Neural progenitor cell (in vitro differentiated cells): ENCODE results near the gene PLEKHH2. TPM values are rescaled to one million over a fixed set of nuclear protein-coding genes. Genes with fewer than 3 reads are reported as not detected.

ENCODE experiments used
- DNase-seq: peaks from one replicate; pipeline ENCODE4 v3.0.0-alpha.2; 2016; ENCODE audit warnings: low spot score
- H2AFZ ChIP-seq: fragments of 200-600 bp; sonication (generic); replicated peaks from 2 replicates; pipeline ENCODE4 v1.6.1; 2016; ENCODE audit warnings: antibody characterized with exemption
- H3F3A ChIP-seq: fragments of 200-600 bp; sonication (generic); 2 replicates; pipeline ENCODE4 v1.6.1; 2016; ENCODE audit warnings: antibody characterized with exemption, low read depth
- H3K27ac ChIP-seq: fragments of 200-600 bp; sonication (generic); 2 replicates; pipeline ENCODE4 v1.5.1; 2016; ENCODE audit warnings: mild to moderate bottlenecking
- H3K27me3 ChIP-seq: fragments of 200-600 bp; sonication (generic); 2 replicates; pipeline ENCODE4 v1.6.1; 2016; ENCODE audit warnings: mild to moderate bottlenecking, moderate library complexity
- H3K36me3 ChIP-seq: fragments of 200-600 bp; sonication (generic); 2 replicates; pipeline ENCODE4 v1.5.1; 2016
- H3K4me1 ChIP-seq: fragments of 200-600 bp; sonication (generic); 2 replicates; pipeline ENCODE4 v1.6.1; 2016; ENCODE audit warnings: mixed run types
- H3K4me2 ChIP-seq: fragments of 200-600 bp; sonication (generic); 2 replicates; pipeline ENCODE4 v1.6.1; 2016
- H3K4me3 ChIP-seq: fragments of 200-600 bp; sonication (generic); 2 replicates; pipeline ENCODE4 v1.5.1; 2016
- H3K79me2 ChIP-seq: fragments of 200-600 bp; sonication (generic); 2 replicates; pipeline ENCODE4 v1.6.1; 2016; ENCODE audit warnings: low read depth
- H3K9ac ChIP-seq: fragments of 200-600 bp; sonication (generic); 2 replicates; pipeline ENCODE4 v1.6.1; 2016
- H3K9me3 ChIP-seq: fragments of 200-600 bp; sonication (generic); 2 replicates; pipeline ENCODE4 v1.5.1; 2016; ENCODE audit warnings: low read depth
- H4K20me1 ChIP-seq: fragments of 200-600 bp; sonication (generic); 2 replicates; pipeline ENCODE4 v1.6.1; 2016; ENCODE audit warnings: low read depth
- H3K27ac Mint-ChIP-seq: 3 replicates; pipeline ENCODE4 v1.8.0; 2021; ENCODE audit warnings: mixed read lengths
- H3K27me3 Mint-ChIP-seq: 2 replicates; pipeline ENCODE4 v1.8.0; 2022; ENCODE audit warnings: low read depth, mild to moderate bottlenecking, inconsistent platforms, moderate library complexity, mixed read lengths; ENCODE audit not compliant: insufficient read depth
- H3K36me3 Mint-ChIP-seq: 3 replicates; pipeline ENCODE4 v1.8.0; 2021; ENCODE audit warnings: mixed read lengths
- H3K4me1 Mint-ChIP-seq: 3 replicates; pipeline ENCODE4 v1.8.0; 2021; ENCODE audit warnings: mixed read lengths
- H3K4me3 Mint-ChIP-seq: 3 replicates; pipeline ENCODE4 v1.8.0; 2021; ENCODE audit warnings: mild to moderate bottlenecking, moderate library complexity, mixed read lengths
- H3K9me3 Mint-ChIP-seq: 3 replicates; pipeline ENCODE4 v1.8.0; 2020; ENCODE audit warnings: mixed read lengths
- EZH2 ChIP-seq: fragments of 200-600 bp; sonication (generic); IDR thresholded peaks from 2 replicates; pipeline ENCODE4 v1.6.1; 2017; ENCODE audit warnings: antibody characterized with exemption, mild to moderate bottlenecking, moderate library complexity
- EZH2phosphoT487 ChIP-seq: fragments of 200-600 bp; sonication (generic); IDR thresholded peaks from 2 replicates; pipeline ENCODE4 v1.6.1; 2017; ENCODE audit warnings: antibody characterized with exemption
- total RNA-seq: library from RNA; depleted of rRNA; stranded (reverse); fragments of >200 nt; gene quantifications from 2 replicates; pipeline ENCODE4 v1.2.3, GENCODE V29; 2015; ENCODE audit warnings: low replicate concordance
- TF ChIP-seq, protein P1 (sequence below): fragments of 200-600 bp; sonication (generic); IDR thresholded peaks from 2 replicates; pipeline ENCODE4 v1.5.1; 2017; ENCODE audit warnings: antibody characterized with exemption, mild to moderate bottlenecking

The PLEKHH2 gene
- total RNA-seq, 1 donor from 2014 or later: 11.2 TPM

GRCh38 chr2:43774617-43775016, 137.6 kb downstream of the PLEKHH2 start:
- Histone ChIP-seq H3K36me3 (no peaks in the 10 kb centered on the region), H3K9me3 (no peaks in the 10 kb centered on the region), H3K4me3 (peak overlapping the region; percentile 69), H3K27me3 (no peaks in the 10 kb centered on the region), H2AFZ (peak overlapping the region; percentile 92), H3F3A (peaks cover 4% of the 10 kb centered on the region), H3K27ac (no peak overlapping the region), H3K9ac (peak overlapping the region; percentile 44), H3K4me2 (peak overlapping the region; percentile 82), H3K4me1 (no peaks in the 10 kb centered on the region), H4K20me1 (no peaks in the 10 kb centered on the region), H3K79me2 (no peaks in the 10 kb centered on the region)
- H3K27ac Mint-ChIP-seq: no peak overlapping the region
- H3K4me1 Mint-ChIP-seq: peaks cover 7% of the 10 kb centered on the region
- no peaks in the 10 kb centered on the region for H3K36me3 Mint-ChIP-seq
- H3K9me3 Mint-ChIP-seq: no peaks in the 10 kb centered on the region
- no peaks in the 10 kb centered on the region for H3K27me3 Mint-ChIP-seq
- DNase-seq: no peak
- TF ChIP-seq, protein P1, sequence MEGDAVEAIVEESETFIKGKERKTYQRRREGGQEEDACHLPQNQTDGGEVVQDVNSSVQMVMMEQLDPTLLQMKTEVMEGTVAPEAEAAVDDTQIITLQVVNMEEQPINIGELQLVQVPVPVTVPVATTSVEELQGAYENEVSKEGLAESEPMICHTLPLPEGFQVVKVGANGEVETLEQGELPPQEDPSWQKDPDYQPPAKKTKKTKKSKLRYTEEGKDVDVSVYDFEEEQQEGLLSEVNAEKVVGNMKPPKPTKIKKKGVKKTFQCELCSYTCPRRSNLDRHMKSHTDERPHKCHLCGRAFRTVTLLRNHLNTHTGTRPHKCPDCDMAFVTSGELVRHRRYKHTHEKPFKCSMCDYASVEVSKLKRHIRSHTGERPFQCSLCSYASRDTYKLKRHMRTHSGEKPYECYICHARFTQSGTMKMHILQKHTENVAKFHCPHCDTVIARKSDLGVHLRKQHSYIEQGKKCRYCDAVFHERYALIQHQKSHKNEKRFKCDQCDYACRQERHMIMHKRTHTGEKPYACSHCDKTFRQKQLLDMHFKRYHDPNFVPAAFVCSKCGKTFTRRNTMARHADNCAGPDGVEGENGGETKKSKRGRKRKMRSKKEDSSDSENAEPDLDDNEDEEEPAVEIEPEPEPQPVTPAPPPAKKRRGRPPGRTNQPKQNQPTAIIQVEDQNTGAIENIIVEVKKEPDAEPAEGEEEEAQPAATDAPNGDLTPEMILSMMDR: no peak
- TF ChIP-seq EZH2 (no peak), EZH2phosphoT487 (no peak)
- peak overlapping the region; percentile 96 for H3K4me3 Mint-ChIP-seq

GRCh38 chr2:43776324-43776723, 139.3 kb downstream of the PLEKHH2 start:
- no peaks in the 10 kb centered on the region for H4K20me1 ChIP-seq
- H3K27ac ChIP-seq: no peak overlapping the region
- no peaks in the 10 kb centered on the region for H3K36me3 ChIP-seq
- H3K9ac ChIP-seq: no peak overlapping the region
- H3K27me3 ChIP-seq: no peaks in the 10 kb centered on the region
- Mint-ChIP-seq H3K27ac (no peak overlapping the region), H3K36me3 (peaks cover 10% of the 10 kb centered on the region), H3K9me3 (no peaks in the 10 kb centered on the region), H3K27me3 (no peaks in the 10 kb centered on the region), H3K4me3 (no peak overlapping the region), H3K4me1 (peaks cover 7% of the 10 kb centered on the region)
- H3K79me2 ChIP-seq: no peaks in the 10 kb centered on the region
- no peaks in the 10 kb centered on the region for H3K4me1 ChIP-seq
- TF ChIP-seq EZH2 (no peak), EZH2phosphoT487 (no peak)
- TF ChIP-seq, protein P1: no peak
- no peak overlapping the region for H3K4me3 ChIP-seq
- peaks cover 4% of the 10 kb centered on the region for H3F3A ChIP-seq
- H2AFZ ChIP-seq: no peak overlapping the region
- H3K4me2 ChIP-seq: no peak overlapping the region
- no peaks in the 10 kb centered on the region for H3K9me3 ChIP-seq
- no peak for DNase-seq

DNA sequence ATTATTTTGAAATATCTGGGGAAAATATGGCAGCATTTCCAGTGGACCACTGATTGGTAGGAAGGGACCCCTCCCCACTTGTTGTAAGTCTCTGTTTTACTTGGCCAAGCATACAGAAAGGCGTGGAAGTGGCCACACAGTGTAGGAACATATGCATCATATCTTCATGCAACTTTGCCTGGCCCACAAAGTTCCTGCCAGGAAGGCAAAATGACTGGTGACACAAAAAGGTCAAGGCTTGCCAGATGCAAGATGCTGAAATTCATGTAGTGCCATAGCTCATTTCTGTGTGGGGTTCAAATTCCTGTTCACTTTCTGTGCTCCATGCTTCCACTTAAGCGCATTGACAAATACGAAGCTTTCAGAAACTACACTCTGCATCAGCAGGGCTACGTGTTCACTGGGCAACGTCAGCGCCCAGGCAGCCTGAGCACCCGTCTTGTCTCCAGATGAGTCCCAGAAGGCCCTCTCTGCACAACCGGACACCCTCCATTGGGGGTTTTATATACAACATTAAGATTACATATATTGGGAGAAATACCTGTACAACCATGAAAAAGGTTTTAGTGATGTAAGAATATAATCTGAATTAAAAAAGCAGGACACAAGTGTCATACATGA, 140.4 kb downstream of the PLEKHH2 start:
- no peak overlapping the region for H3K27ac Mint-ChIP-seq
- H3K27ac ChIP-seq: no peak overlapping the region

More for the DNA sequence above, 140.4 kb downstream of the PLEKHH2 start:
- Mint-ChIP-seq H3K4me3 (no peak overlapping the region), H3K9me3 (no peaks in the 10 kb centered on the region), H3K27me3 (no peaks in the 10 kb centered on the region), H3K36me3 (peaks cover 11% of the 10 kb centered on the region), H3K4me1 (peaks cover 7% of the 10 kb centered on the region)
- Histone ChIP-seq H2AFZ (no peak overlapping the region), H3K27me3 (no peaks in the 10 kb centered on the region), H3K9ac (no peak overlapping the region), H3K9me3 (no peaks in the 10 kb centered on the region), H3K4me1 (no peaks in the 10 kb centered on the region), H3K4me3 (no peak overlapping the region), H3K4me2 (no peak overlapping the region), H3K79me2 (no peaks in the 10 kb centered on the region), H3K36me3 (no peaks in the 10 kb centered on the region), H3F3A (peaks cover 4% of the 10 kb centered on the region), H4K20me1 (no peaks in the 10 kb centered on the region)
- no peak for DNase-seq
- no peak for TF ChIP-seq EZH2phosphoT487
- TF ChIP-seq, protein P1: no peak
- TF ChIP-seq EZH2: no peak
